ENCODE measurements around the gene PRSS33.

The PRSS33 gene

DNA sequence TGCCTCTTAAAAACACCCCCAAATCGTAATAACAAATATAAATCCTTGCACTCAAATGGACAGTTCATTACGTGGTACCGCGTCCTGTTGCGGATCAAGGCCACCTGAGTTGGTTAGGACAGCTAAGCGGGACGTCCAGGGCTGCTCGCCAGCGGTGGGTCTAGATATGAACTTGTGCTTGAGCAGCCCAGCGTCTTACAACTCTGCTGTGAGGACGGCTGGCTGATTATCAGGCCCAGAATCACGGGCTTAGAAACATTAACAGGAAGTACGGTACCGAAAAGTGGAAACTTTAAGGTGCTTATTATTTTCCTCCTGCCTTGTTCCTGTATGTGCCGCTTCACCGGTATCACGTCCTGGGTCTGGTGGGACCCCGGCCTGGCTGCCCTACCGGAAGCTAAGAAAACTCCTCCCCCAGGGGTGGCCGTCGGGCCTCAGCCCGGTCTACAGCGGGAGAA, 35.8 kb downstream of the PRSS33 start:
- TF ChIP-seq POLR2A (IDR thresholded peaks at IDR 0.05; ENCODE audit: low read depth, low read length): no peak
- no peak for FAIRE-seq
- DNase-seq (ENCODE audit: insufficient read length, low spot score): no peak

DNA sequence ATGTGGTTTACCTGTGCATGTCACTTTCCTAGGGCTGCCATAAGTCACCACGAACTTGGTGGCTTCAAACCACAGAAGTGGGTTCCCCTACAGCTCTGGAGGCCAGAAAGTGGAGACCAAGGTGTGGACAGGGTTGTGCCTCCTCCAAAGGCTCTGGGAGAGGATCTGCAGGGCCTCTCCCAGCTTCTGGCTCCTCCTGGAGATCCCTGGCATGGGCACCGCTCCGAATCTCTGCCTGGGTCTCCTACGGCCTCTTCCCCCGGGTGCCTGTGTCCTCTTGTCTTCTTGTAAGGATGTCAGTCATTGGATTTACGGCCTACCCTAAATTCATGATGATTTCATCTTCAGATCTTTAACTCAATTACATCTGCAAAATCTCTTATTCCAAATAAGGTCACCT, 37.4 kb downstream of the PRSS33 start:
- FAIRE-seq: no peak
- no peak for TF ChIP-seq POLR2A (IDR thresholded peaks at IDR 0.05; ENCODE audit: low read depth, low read length)

DNA sequence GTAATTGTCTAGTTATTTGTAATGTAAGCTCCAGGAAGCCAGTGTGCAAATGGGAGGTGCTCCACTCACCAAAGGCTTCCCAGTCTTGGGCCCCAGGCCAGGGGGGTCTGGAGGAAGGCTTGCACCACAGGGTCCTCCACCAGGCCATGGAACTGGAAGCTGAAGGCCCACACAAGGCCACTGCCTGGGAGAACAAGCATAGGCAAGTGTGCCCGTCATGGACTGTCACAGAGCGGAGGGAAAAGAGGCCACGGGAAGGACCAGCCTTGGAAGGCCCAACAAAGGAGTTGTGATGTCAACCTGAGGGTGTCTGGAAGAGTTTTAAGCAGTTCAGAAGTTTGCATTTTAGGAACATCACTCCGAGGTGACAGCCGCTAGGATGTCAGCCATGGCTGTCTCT, 37.9 kb downstream of the PRSS33 start:
- TF ChIP-seq POLR2A (IDR thresholded peaks at IDR 0.05; ENCODE audit: low read depth, low read length): no peak
- FAIRE-seq: no peak
- DNase-seq (ENCODE audit: insufficient read length, low spot score): no peak

More for the DNA sequence above, 37.4 kb downstream of the PRSS33 start:
- DNase-seq (ENCODE audit: insufficient read length, low spot score): no peak

DNA sequence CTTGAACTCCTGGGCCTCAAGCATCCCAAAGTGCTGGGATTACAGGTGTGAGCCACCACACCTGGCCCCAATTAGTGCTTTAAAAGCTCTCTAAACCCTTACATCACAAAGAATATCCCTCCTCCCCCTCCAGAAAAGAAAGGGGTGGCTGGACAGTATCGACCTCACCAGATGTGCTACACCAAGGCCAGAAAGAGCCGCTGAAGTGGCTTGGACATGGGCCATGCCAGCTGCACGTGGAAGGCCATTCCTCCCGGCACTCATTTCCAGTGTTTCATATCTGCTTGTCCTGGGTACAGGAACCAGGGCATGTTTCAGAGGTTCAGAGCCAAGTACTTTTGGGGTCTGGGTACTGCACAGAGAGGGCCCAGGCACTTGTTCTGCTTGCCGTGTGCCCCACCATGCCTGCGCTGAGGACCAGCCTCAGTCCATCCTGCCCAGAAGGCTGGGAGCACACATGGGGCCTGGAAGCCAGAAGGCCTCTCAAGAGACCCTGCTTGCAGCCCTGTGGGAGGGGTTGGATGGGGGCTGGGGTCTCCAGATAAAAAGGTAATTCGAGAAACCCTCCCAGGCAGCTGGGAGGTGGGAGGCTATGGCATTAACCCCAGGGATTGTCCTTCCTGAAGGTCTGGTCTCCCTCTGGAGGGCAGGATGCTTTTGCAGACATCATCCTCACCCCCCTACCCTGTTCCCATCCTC, 38.5 kb downstream of the PRSS33 start:
- FAIRE-seq: no peak
- no peak for TF ChIP-seq POLR2A (IDR thresholded peaks at IDR 0.05; ENCODE audit: low read depth, low read length)
- no peak for DNase-seq (ENCODE audit: insufficient read length, low spot score)

DNA sequence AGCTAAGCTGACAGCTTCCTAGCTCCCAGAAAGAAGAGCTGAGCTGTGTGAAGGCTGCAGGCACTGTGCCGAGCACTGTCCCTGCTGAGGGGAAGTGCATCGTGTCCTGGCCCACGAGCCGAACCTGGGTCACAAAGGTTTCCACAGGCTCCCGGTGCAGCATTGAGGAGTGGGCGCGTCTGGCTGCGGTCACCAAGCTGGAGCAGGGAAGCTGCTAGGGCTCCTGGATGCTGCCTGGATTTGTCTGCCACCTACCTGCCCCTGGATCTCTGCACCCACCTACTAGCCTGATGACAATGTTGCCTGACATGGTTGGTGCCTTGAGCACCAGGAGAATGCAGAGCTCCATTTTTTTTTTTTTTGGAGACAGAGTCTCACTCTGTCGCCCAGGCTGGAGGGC, 41.4 kb downstream of the PRSS33 start:
- no peak for FAIRE-seq
- no peak for TF ChIP-seq POLR2A (IDR thresholded peaks at IDR 0.05; ENCODE audit: low read depth, low read length)
- DNase-seq (ENCODE audit: insufficient read length, low spot score): no peak

DNA sequence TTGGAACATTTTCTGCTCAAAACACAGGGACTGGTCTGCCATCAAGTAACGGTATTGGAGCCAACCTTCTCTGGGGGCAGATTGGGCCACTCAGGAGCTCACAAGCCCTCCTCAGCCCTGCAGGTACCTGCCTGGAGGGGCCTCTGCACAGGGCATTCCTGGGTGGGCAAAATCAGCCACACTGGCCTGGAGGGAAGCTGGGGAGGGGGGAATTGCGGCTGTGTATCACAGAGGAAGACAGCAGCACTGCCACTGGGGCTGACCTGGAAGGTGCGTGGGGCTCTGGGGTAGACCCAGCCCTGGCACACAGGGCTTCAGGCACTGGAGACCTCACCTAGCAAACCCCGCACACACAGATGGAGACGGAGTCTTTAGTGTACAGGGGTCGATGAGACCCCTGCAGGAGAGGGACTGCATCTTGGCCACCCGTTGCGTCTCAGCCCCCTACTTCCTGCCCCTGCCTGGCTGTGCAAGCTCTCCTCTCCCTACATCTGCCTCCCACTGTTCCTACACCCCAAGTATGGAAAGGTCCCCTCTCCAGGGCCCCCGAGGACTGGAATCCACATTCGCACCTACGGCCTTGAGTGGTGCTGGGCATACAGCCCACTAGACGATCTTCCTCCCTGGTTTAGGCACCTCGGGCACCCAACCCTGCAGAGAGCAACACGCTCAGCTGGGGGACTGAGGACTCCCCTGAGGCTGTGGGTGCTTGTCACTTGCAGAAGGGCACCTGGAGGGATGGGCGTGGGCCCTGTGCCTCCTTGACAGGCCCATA, 42.1 kb downstream of the PRSS33 start:
- TF ChIP-seq POLR2A (IDR thresholded peaks at IDR 0.05; ENCODE audit: low read depth, low read length): no peak
- no peak for FAIRE-seq

DNA sequence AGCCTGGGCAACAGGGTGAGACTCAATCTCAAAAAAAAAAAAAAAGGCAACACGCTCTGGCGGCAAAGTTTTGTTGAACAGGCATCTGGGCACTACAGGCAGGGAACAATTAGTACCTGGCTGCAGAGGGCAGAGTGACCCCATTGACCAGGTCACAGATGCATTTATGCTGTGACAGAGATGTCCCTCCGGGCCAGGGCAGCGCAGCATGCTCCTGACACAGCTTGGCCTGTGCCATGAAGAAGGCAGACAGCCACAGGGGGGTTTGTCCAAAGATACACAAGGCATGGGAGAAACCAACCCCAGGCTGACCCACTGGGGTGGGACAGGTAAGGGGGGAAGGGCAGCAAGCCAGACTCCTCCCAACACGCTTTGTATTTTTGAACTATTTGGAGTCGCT, 42.6 kb downstream of the PRSS33 start:
- DNase-seq (ENCODE audit: insufficient read length, low spot score) (no peak), FAIRE-seq (no peak)
- TF ChIP-seq POLR2A (IDR thresholded peaks at IDR 0.05; ENCODE audit: low read depth, low read length): no peak

More for the DNA sequence above, 42.1 kb downstream of the PRSS33 start:
- no peak for DNase-seq (ENCODE audit: insufficient read length, low spot score)

- DNase-seq (ENCODE audit: insufficient read length, low spot score): no peak
- FAIRE-seq: no peak
- no peak for TF ChIP-seq POLR2A (IDR thresholded peaks at IDR 0.05; ENCODE audit: low read depth, low read length)
These were observed 44.2 kb downstream of the PRSS33 start for GRCh38 chr16:2743007-2743810.

GRCh38 chr16:2742323-2743006, 44.9 kb downstream of the PRSS33 start:
- FAIRE-seq: no peak
- TF ChIP-seq POLR2A (IDR thresholded peaks at IDR 0.05; ENCODE audit: low read depth, low read length): no peak
- no peak for DNase-seq (ENCODE audit: insufficient read length, low spot score)

DNA sequence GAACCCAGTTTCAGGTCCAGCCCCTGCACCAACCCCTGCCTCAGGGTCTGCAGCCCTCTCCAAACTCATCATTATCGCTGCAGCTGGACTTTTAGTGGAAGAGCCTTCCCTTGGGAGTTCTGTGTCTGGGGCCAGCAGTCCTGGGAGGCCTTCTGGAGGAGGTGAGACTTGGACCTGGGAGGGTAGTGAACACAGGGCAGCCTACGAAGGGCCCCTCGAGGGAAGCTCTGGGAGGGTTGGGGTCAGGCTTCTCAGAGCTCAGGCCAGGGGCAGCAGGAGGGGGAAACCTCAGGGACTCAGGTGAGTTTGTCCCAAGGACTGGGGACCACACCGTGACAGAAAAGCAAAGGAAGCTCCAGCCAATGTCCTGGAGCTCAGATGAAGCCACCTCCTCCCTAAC, 46.2 kb downstream of the PRSS33 start:
- FAIRE-seq: no peak
- TF ChIP-seq POLR2A (IDR thresholded peaks at IDR 0.05; ENCODE audit: low read depth, low read length): no peak
- no peak for DNase-seq (ENCODE audit: insufficient read length, low spot score)

DNA sequence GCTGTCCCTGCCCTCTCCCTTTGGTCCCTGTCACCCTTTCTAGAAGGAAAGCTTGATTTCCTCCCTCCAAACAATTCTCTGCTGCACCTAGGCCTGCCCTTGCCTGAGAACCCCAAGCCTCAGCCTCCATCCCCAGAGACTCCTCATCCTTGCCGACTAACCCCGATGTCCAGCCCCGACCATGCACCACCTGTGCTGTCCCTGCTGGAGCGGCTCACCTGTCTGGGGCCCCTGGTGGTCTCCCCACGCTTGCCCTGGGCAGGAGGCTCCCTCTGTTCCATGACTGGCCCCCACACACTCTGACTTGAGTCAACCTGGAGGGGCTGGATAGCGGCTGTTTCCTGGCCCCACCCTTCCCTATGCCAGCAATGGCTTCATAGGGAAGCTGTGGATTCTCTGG, 46.9 kb downstream of the PRSS33 start:
- no peak for FAIRE-seq
- no peak for DNase-seq (ENCODE audit: insufficient read length, low spot score)

GRCh38 chr16:2739625-2740430, 47.5 kb downstream of the PRSS33 start:
- no peak for FAIRE-seq

More for the DNA sequence above, 46.9 kb downstream of the PRSS33 start:
- no peak for TF ChIP-seq POLR2A (IDR thresholded peaks at IDR 0.05; ENCODE audit: low read depth, low read length)

GRCh38 chr16:2738615-2739014, 48.7 kb downstream of the PRSS33 start:
- no peak for FAIRE-seq
- no peak for DNase-seq (ENCODE audit: insufficient read length, low spot score)
- no peak for TF ChIP-seq POLR2A (IDR thresholded peaks at IDR 0.05; ENCODE audit: low read depth, low read length)

More at GRCh38 chr16:2739625-2740430, 47.5 kb downstream of the PRSS33 start:
- no peak for DNase-seq (ENCODE audit: insufficient read length, low spot score)
- TF ChIP-seq POLR2A (IDR thresholded peaks at IDR 0.05; ENCODE audit: low read depth, low read length): no peak
